HCT116 (cell line): ENCODE measurements around the gene WIPI1. TPM values are rescaled to one million over a fixed set of nuclear protein-coding genes. Genes with fewer than 3 reads are reported as not detected.

ENCODE experiments used
- ATAC-seq: fragments of 200-7000 bp; cut with Tn5 transposase; 2 replicates; pipeline ENCODE4 v1.9.1; 2020; ENCODE audit warnings: mild to moderate bottlenecking, moderate library complexity
- BruUV-seq: library from RNA; stranded (reverse); fragments of 400-500 nt; replicated peaks from 2 replicates; lab custom pipeline; 2021; lab: Mats Ljungman, UMichigan
- CTCF ChIA-PET: fragments of 300-600 bp; sonication (Branson Sonifier 250); formaldehyde crosslinking; loops from one replicate; lab custom pipeline; 2021; ENCODE audit warnings: antibody characterized with exemption; lab: Charles Lee
- POLR2A ChIA-PET: fragments of 300-600, 350-600 bp; sonication (Branson Sonifier 250); formaldehyde crosslinking; loops from one replicate; lab custom pipeline; 2021; ENCODE audit warnings: antibody characterized with exemption; lab: Charles Lee
- RAD21 ChIA-PET, 2 experiments: fragments of 300-600 bp; sonication (Branson Sonifier 250); formaldehyde crosslinking; loops; one replicate each; lab custom pipeline; 2023; ENCODE audit warnings: low total read pairs in 2 of 2; ENCODE audit not compliant: uncharacterized antibody in 2 of 2, unreplicated experiment in 2 of 2, low non-redundant PET in 1 of 2; lab: Charles Lee
- DNase-seq: peaks from one replicate; pipeline ENCODE4 v3.0.0-alpha.2; 2010; ENCODE audit warnings: low read depth, low spot score
- H2AFZ ChIP-seq: fragments of 200-600 bp; shearing (Covaris generic), sonication (generic); 2 replicates; pipeline ENCODE4 v1.6.1; 2017; ENCODE audit warnings: low read depth, mixed run types, mixed read lengths, antibody characterized with exemption, low read length; ENCODE audit not compliant: poor library complexity, severe bottlenecking
- H3K27ac ChIP-seq: 2 replicates; pipeline ENCODE4 v1.5.1; 2012; ENCODE audit warnings: low read depth, low read length
- H3K27me3 ChIP-seq: fragments of 200-600 bp; sonication (generic); 2 replicates; pipeline ENCODE4 v1.6.1; 2016; ENCODE audit warnings: mixed run types, low read length, mixed read lengths; ENCODE audit not compliant: insufficient read depth
- H3K36me3 ChIP-seq, 2 experiments: fragments of 200-500 bp in 1 of 2; fragments of 200-600 bp in 1 of 2; sonication (Bioruptor generic) in 1 of 2; sonication (generic) in 1 of 2; 2 replicates each; pipeline versions ENCODE4 v1.5.1 to v1.6.1; 2014 to 2016; ENCODE audit warnings: low read length in 2 of 2, inconsistent platforms in 1 of 2, mixed read lengths in 1 of 2, mixed run types in 1 of 2; ENCODE audit not compliant: insufficient read depth in 2 of 2, control insufficient read depth in 1 of 2
- H3K4me1 ChIP-seq, 2 experiments: fragments of 200-600 bp in 1 of 2; sonication (generic) in 1 of 2; 2 replicates each; pipeline versions ENCODE4 v1.5.1 to v1.6.1; 2012 to 2017; ENCODE audit warnings: low read length in 2 of 2, inconsistent platforms in 1 of 2, mild to moderate bottlenecking in 1 of 2, mixed read lengths in 1 of 2, mixed run types in 1 of 2, moderate library complexity in 1 of 2; ENCODE audit not compliant: insufficient read depth in 2 of 2, control insufficient read depth in 1 of 2
- H3K4me2 ChIP-seq: fragments of 200-600 bp; sonication (generic); 2 replicates; pipeline ENCODE4 v1.6.1; 2017; ENCODE audit warnings: mixed run types, low read length, mixed read lengths
- H3K4me3 ChIP-seq, 2 experiments: fragments of 200-600 bp in 1 of 2; sonication (generic) in 1 of 2; replicated peaks in 1 of 2; 2 replicates each; pipeline ENCODE4 v1.5.1; 2011 to 2016; ENCODE audit warnings: low read length in 2 of 2, control low read depth in 1 of 2, low read depth in 1 of 2, mild to moderate bottlenecking in 1 of 2, mixed read lengths in 1 of 2, mixed run types in 1 of 2
- H3K79me2 ChIP-seq: fragments of 200-600 bp; sonication (generic); 2 replicates; pipeline ENCODE4 v1.6.1; 2017; ENCODE audit warnings: mild to moderate bottlenecking, mixed run types, low read length, moderate library complexity, mixed read lengths; ENCODE audit not compliant: insufficient read depth
- H3K9ac ChIP-seq: fragments of 200-600 bp; sonication (generic); 2 replicates; pipeline ENCODE4 v1.6.1; 2016; ENCODE audit warnings: low read length, mixed read lengths
- H3K9me2 ChIP-seq: fragments of 200-600 bp; sonication (generic), shearing (Covaris generic); 2 replicates; pipeline ENCODE4 v1.6.1; 2017; ENCODE audit warnings: mixed run types, mild to moderate bottlenecking, moderate library complexity; ENCODE audit not compliant: insufficient read depth
- H3K9me3 ChIP-seq, 2 experiments: fragments of 200-500 bp in 1 of 2; fragments of 200-600 bp in 1 of 2; sonication (Bioruptor generic) in 1 of 2; sonication (generic) in 1 of 2; 2 replicates each; pipeline ENCODE4 v1.6.1; 2014 to 2017; ENCODE audit warnings: low read length in 2 of 2, mixed read lengths in 2 of 2, inconsistent platforms in 1 of 2, low read depth in 1 of 2, mild to moderate bottlenecking in 1 of 2, mixed run types in 1 of 2, moderate library complexity in 1 of 2; ENCODE audit not compliant: control insufficient read depth in 1 of 2, insufficient read depth in 1 of 2
- H4K20me1 ChIP-seq: fragments of 200-600 bp; sonication (generic), shearing (Covaris generic); 2 replicates; pipeline ENCODE4 v1.6.1; 2017; ENCODE audit warnings: mixed run types, mild to moderate bottlenecking, moderate library complexity; ENCODE audit not compliant: insufficient read depth
- ATF3 ChIP-seq: IDR thresholded peaks from 2 replicates; pipeline ENCODE4 v1.6.1; 2012
- CBX3 ChIP-seq: IDR thresholded peaks from 2 replicates; pipeline ENCODE4 v1.6.1; 2012; ENCODE audit warnings: low read depth
- EGR1 ChIP-seq: IDR thresholded peaks from 2 replicates; pipeline ENCODE4 v1.6.1; 2012; ENCODE audit warnings: low read depth
- ELF1 ChIP-seq: IDR thresholded peaks from 2 replicates; pipeline ENCODE4 v1.6.1; 2012; ENCODE audit warnings: low read depth, borderline replicate concordance
- EZH2 ChIP-seq: fragments of 200-600 bp; sonication (generic); IDR thresholded peaks from 2 replicates; pipeline ENCODE4 v1.6.1; 2017; ENCODE audit warnings: antibody characterized with exemption, mixed run types
- FOSL1 ChIP-seq: IDR thresholded peaks from 2 replicates; pipeline ENCODE4 v1.6.1; 2012; ENCODE audit warnings: low read depth
- ZNF274 ChIP-seq: fragments of 200-500 bp; sonication (Bioruptor generic); IDR thresholded peaks from 2 replicates; pipeline ENCODE4 v1.6.1; 2014; ENCODE audit warnings: mild to moderate bottlenecking, low read depth, low read length, inconsistent platforms
- intact Hi-C: fragments of 100-400 bp; cut with micrococcal nuclease; formaldehyde crosslinking; loops from 2 replicates; pipeline ENCODE4 v1.10.0; 2022
- total RNA-seq: library from RNA; stranded (reverse); gene quantifications from one replicate; pipeline ENCODE4 v1.2.1, GENCODE V29; 2021; ENCODE audit not compliant: unreplicated experiment
- TF ChIP-seq, protein P1 (sequence below), 3 experiments: fragments of 200-600 bp in 1 of 3; sonication (generic) in 1 of 3; IDR thresholded peaks in 2 of 3; conservative IDR thresholded peaks in 1 of 3; 2 replicates each; pipeline ENCODE4 v1.5.1; 2012 to 2017; ENCODE audit warnings: low read depth in 2 of 3, low read length in 2 of 3, antibody characterized with exemption in 1 of 3, borderline replicate concordance in 1 of 3, control low read depth in 1 of 3, mild to moderate bottlenecking in 1 of 3, mixed read lengths in 1 of 3, mixed run types in 1 of 3, moderate library complexity in 1 of 3; ENCODE audit not compliant: insufficient read depth in 1 of 3
- TF ChIP-seq, protein P2 (sequence below): IDR thresholded peaks from 2 replicates; pipeline ENCODE4 v1.6.1; 2011; ENCODE audit warnings: mild to moderate bottlenecking, low read length, moderate library complexity; ENCODE audit not compliant: insufficient replicate concordance; ENCODE audit errors: extremely low read depth

Gene WIPI1
- total RNA-seq, 1 experiment from 2014 or later, result 21.5 TPM

- TF ChIP-seq, protein P1, sequence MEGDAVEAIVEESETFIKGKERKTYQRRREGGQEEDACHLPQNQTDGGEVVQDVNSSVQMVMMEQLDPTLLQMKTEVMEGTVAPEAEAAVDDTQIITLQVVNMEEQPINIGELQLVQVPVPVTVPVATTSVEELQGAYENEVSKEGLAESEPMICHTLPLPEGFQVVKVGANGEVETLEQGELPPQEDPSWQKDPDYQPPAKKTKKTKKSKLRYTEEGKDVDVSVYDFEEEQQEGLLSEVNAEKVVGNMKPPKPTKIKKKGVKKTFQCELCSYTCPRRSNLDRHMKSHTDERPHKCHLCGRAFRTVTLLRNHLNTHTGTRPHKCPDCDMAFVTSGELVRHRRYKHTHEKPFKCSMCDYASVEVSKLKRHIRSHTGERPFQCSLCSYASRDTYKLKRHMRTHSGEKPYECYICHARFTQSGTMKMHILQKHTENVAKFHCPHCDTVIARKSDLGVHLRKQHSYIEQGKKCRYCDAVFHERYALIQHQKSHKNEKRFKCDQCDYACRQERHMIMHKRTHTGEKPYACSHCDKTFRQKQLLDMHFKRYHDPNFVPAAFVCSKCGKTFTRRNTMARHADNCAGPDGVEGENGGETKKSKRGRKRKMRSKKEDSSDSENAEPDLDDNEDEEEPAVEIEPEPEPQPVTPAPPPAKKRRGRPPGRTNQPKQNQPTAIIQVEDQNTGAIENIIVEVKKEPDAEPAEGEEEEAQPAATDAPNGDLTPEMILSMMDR (IDR thresholded peaks at IDR 0.05 in 2 of 3, conservative IDR thresholded peaks at IDR 0.05 in 1 of 3; ENCODE audit: borderline replicate concordance in 1 of 3, insufficient read depth in 1 of 3, low read depth in 2 of 3, low read length in 2 of 3), result no peak
- TF ChIP-seq ZNF274 (no peak), EZH2 (no peak)
- TF ChIP-seq, protein P2, sequence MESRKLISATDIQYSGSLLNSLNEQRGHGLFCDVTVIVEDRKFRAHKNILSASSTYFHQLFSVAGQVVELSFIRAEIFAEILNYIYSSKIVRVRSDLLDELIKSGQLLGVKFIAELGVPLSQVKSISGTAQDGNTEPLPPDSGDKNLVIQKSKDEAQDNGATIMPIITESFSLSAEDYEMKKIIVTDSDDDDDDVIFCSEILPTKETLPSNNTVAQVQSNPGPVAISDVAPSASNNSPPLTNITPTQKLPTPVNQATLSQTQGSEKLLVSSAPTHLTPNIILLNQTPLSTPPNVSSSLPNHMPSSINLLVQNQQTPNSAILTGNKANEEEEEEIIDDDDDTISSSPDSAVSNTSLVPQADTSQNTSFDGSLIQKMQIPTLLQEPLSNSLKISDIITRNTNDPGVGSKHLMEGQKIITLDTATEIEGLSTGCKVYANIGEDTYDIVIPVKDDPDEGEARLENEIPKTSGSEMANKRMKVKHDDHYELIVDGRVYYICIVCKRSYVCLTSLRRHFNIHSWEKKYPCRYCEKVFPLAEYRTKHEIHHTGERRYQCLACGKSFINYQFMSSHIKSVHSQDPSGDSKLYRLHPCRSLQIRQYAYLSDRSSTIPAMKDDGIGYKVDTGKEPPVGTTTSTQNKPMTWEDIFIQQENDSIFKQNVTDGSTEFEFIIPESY, result no peak
- TF ChIP-seq, all 23 proteins: peak for 0
Observed at GRCh38 chr17:68439656-68440290, 17.5 kb downstream of the WIPI1 start (continued).

- TF ChIP-seq ELF1 (no peak), ATF3 (no peak), EGR1 (no peak), CBX3 (no peak), FOSL1 (no peak)
- H3K27ac ChIP-seq, result no peak overlapping the region
- ChIA-PET CTCF (interaction anchor here (0.7 to 1.9 kb wide), 3 partner anchors 40 to 237 kb away, joined by 3 to 4 read pairs (median 4); partner anchors contain the start of genes ARSG and SLC16A6), POLR2A (no interaction called here), RAD21 (interaction anchor here in 1 of 2 experiments (0.7 kb wide), 1 partner anchor 1626 kb away, joined by 6 read pairs; no protein-coding TSS in a partner anchor)
- no peaks in the 10 kb centered on the region; a peak in 1 of 4 replicates for H3K36me3 ChIP-seq
- H3K4me3 ChIP-seq, result no peak overlapping the region
- DNase-seq (no peak), ATAC-seq (no peak)
- no peaks in the 10 kb centered on the region for H3K9me2 ChIP-seq
- no peaks in the 10 kb centered on the region for H3K27me3 ChIP-seq
- no peaks in the 10 kb centered on the region for H3K79me2 ChIP-seq
- no peak overlapping the region for H3K9ac ChIP-seq
- H2AFZ ChIP-seq, result no peak overlapping the region
- H3K9me3 ChIP-seq, result no peaks in the 10 kb centered on the region
- BruUV-seq, result no TSS peak
- intact Hi-C loops, result loop anchor here (5.0 kb wide), 1 partner anchor 191 kb away; the partner anchor contains the start of gene AMZ2
- no peaks in the 10 kb centered on the region for H4K20me1 ChIP-seq
- peaks cover 13 to 14% of the 10 kb centered on the region in 2 experiments for H3K4me1 ChIP-seq
- no peak overlapping the region for H3K4me2 ChIP-seq
Observed at GRCh38 chr17:68437979-68438822, 19.1 kb downstream of the WIPI1 start.
